ENCODE measurements around the gene SNCAIP. TPM values are rescaled to one million over a fixed set of nuclear protein-coding genes. Genes with fewer than 3 reads are reported as not detected.

SNCAIP gene
- total RNA-seq = 23.0 and 23.1 TPM in 2 replicates

DNA sequence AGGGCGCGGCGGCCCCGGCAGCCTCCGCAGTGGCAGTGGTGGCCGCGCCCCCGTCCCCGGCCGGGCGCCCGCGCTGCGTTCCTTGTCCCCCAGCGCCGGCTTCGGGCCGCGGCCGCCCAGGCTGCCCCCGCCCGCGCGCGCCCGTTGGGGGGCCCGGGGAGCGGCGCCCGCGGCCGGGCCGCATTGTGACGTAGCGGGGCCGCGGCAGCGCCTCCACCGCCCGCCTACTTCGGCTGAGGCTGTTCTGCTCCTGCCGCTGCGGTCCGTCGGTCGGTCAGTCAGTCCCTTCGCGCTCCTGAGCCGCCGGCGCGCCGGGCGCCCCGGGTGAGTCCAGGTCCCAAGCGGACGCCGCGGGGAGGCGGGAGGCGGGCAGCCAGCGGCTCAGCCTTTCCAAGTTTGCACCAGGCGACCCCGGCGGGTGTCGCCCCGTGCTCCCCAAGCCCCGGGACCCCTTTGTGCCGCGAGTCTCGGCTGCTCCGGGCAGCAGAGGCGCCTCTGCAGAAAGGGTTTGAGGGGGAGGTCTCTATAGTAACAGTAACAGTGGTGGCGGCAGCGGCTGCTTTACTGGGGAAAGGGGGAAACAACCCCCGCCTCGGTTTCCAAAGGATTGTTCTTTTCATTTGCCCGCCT is at the start of gene SNCAIP:
TSS of gene SNCAIP (plus strand) at position 277 of the 630 bp plus-strand sequence. CDS start 78,898 bp downstream, outside the sequence.

Other genes with a start within 250 kb of the SNCAIP start
- 59.9 and 62.9 TPM in 2 replicates for gene LOX, start 234.0 kb upstream of the SNCAIP start, total RNA-seq
- 0.22 and 0.40 TPM in 2 replicates for gene ZNF474, start 182.7 kb upstream of the SNCAIP start, total RNA-seq